ENCODE measurements around the gene GRN.
"Not testable (repeated sequence)": the region's sequence is repeated elsewhere in the genome, so short reads cannot be mapped to it uniquely, and the experiment has no call there.

DNA sequence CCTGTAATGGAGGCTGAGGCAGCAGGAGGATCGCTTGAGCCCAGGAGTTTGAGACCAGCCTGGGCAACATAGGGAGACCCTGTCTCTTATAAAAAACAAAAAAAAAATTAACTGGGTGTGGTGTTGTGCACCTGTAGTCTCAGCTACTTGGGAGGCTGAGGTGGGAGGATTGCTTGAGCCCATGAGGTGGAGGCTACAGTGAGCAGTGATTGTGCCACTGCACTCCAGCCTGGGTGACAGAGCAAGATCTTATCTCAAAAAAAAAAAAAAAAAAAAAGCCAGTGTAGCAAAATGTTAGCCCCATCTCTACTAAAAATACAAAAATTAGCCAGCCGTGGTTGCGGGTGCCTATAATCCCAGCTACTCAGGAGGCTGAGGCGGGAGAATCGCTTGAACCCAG lies 14.8 kb upstream of the GRN start:
- not testable (repeated sequence) for TF ChIP-seq MIER2 (CRISPR knock-in tag; IDR thresholded peaks at IDR 0.05); SIX1 (CRISPR knock-in tag; IDR thresholded peaks at IDR 0.05; ENCODE audit: borderline replicate concordance); NFIC (IDR thresholded peaks at IDR 0.05; ENCODE audit: low read length); TBX2 (CRISPR knock-in tag; IDR thresholded peaks at IDR 0.05; ENCODE audit: borderline replicate concordance)
- TF ChIP-seq, protein P1, sequence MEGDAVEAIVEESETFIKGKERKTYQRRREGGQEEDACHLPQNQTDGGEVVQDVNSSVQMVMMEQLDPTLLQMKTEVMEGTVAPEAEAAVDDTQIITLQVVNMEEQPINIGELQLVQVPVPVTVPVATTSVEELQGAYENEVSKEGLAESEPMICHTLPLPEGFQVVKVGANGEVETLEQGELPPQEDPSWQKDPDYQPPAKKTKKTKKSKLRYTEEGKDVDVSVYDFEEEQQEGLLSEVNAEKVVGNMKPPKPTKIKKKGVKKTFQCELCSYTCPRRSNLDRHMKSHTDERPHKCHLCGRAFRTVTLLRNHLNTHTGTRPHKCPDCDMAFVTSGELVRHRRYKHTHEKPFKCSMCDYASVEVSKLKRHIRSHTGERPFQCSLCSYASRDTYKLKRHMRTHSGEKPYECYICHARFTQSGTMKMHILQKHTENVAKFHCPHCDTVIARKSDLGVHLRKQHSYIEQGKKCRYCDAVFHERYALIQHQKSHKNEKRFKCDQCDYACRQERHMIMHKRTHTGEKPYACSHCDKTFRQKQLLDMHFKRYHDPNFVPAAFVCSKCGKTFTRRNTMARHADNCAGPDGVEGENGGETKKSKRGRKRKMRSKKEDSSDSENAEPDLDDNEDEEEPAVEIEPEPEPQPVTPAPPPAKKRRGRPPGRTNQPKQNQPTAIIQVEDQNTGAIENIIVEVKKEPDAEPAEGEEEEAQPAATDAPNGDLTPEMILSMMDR (CRISPR knock-in tag; IDR thresholded peaks at IDR 0.05), result not testable (repeated sequence)
- TF ChIP-seq, protein P2, sequence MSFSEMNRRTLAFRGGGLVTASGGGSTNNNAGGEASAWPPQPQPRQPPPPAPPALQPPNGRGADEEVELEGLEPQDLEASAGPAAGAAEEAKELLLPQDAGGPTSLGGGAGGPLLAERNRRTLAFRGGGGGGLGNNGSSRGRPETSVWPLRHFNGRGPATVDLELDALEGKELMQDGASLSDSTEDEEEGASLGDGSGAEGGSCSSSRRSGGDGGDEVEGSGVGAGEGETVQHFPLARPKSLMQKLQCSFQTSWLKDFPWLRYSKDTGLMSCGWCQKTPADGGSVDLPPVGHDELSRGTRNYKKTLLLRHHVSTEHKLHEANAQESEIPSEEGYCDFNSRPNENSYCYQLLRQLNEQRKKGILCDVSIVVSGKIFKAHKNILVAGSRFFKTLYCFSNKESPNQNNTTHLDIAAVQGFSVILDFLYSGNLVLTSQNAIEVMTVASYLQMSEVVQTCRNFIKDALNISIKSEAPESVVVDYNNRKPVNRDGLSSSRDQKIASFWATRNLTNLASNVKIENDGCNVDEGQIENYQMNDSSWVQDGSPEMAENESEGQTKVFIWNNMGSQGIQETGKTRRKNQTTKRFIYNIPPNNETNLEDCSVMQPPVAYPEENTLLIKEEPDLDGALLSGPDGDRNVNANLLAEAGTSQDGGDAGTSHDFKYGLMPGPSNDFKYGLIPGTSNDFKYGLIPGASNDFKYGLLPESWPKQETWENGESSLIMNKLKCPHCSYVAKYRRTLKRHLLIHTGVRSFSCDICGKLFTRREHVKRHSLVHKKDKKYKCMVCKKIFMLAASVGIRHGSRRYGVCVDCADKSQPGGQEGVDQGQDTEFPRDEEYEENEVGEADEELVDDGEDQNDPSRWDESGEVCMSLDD (CRISPR knock-in tag; IDR thresholded peaks at IDR 0.05; ENCODE audit: borderline replicate concordance), result not testable (repeated sequence)
